Dermis lymphatic vessel endothelial cell (primary cell): Measurements from ENCODE around the gene ZNF580. TPM values are rescaled to one million over a fixed set of nuclear protein-coding genes. Genes with fewer than 3 reads are reported as not detected.

Experiments used
- total RNA-seq: library from RNA; depleted of rRNA; stranded (reverse); fragments of >200 nt; gene quantifications from 2 replicates; pipeline ENCODE4 v1.2.1, GENCODE V29; 2014

ZNF580 gene, protein sequence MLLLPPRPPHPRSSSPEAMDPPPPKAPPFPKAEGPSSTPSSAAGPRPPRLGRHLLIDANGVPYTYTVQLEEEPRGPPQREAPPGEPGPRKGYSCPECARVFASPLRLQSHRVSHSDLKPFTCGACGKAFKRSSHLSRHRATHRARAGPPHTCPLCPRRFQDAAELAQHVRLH
- total RNA-seq, result 1.5 and 2.1 TPM in 2 replicates

DNA sequence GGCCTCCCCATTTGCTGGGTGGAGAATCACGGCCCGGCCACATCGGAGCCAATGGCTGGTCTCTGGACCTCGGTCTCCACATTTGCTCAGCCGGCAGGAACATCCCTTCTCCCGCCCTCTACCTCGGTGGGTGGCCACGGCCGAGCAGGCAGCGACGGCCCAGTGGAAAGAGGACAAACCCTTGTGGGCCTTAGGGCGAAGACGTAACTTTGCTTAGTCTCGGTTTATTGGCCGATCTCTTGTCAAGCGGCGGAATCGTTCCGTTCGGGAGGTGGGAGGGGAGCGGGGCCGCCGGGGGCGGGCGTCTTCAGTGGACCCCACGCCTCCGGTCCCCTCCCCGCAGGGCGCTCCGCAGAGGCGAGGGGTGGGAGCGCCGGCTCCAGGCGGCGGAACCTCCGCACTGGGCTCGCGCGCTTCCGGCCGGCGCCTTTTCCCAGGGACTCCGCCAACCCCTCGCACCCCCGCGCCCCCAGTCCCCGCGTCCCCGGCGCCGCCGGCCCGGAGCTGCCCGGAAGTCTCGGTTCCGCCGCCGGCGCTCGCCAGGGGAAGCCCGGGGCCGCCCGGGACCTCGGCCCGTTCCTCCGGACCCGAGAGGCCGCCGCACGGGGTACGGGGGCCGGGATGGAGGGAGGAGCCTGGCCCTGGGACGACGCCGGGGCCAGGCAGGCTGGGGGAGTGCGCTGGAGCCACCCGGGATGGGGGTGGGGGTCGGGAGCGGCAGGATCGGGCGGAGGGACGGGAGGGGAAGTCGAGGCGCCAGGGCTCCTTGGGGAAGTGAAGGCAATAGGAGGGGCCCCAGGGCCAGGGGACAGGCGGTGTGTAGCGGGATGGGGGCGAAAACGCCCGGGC, at the start of gene ZNF580:
Gene ZNF580 (plus strand): TSS at position 426 of the 849 bp plus-strand sequence. CDS start 1,507 bp downstream, outside the sequence.

DNA sequence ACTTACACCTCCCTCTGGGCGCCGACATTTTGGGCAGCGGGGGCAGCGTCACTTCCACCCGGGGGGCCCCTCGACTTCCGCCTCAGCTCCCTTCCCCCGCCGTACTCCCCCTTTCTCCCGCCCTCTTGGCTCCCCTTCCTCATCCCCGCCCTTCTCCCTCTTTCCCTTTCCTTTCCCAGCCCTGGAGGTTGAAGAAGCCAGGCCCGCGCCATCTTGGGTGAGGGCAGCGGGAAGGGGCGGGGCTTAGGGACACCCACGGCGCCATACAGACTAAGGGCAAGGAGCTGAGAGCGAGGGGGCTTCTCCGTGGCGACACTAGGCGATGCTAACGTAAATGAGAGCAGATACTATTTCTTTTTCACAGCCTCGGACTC, 41.3 kb upstream of the ZNF580 start, which contains the start of gene FIZ1:
Gene FIZ1 (minus strand): TSS at position 50 of the 374 bp plus-strand sequence. CDS start 1,652 bp downstream, outside the sequence.

DNA sequence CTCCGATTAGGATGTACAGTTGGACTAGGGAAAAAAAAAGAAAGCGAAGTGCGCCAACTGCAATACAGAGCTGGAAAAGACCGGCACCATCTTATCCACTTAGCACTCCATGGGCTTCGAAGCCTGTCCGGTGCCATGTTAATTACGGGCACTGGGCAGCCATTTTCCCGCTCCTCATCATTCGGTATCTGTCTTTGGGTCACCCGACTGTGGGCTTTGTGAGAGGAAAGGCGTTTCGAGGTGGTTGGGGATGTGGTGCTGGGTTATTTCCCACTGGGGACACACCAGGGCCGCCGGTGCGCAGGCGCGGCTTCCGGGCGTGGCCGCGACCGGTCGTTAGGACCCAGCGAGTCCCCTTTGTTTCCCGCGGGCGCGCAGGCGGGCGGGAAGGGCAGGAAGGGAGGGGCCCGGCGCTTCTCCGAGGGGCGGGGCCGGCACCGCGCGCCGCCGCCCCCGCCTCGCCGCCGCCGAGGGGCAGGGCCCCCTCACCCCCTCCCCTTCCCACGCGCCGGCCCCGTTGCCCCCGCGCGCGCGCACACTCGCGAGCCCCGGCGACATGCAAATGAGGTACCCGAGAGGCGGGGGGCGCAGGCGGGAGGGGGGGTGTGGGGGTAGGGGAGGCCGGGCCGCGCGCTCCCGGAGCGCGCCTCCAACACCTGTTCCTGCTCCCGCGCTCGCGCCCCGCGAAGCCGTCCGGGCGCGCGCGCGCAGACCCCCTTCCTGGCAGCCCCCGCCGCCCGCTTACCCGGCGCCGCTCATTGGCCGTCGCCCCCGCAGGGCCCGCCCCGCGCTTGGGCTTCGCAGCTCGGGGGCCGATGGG, 40.8 kb upstream of the ZNF580 start, which contains the start of gene ZNF524:
Gene ZNF524 (plus strand): TSS at position 447 of the 820 bp plus-strand sequence. CDS start 1,825 bp downstream, outside the sequence.

DNA sequence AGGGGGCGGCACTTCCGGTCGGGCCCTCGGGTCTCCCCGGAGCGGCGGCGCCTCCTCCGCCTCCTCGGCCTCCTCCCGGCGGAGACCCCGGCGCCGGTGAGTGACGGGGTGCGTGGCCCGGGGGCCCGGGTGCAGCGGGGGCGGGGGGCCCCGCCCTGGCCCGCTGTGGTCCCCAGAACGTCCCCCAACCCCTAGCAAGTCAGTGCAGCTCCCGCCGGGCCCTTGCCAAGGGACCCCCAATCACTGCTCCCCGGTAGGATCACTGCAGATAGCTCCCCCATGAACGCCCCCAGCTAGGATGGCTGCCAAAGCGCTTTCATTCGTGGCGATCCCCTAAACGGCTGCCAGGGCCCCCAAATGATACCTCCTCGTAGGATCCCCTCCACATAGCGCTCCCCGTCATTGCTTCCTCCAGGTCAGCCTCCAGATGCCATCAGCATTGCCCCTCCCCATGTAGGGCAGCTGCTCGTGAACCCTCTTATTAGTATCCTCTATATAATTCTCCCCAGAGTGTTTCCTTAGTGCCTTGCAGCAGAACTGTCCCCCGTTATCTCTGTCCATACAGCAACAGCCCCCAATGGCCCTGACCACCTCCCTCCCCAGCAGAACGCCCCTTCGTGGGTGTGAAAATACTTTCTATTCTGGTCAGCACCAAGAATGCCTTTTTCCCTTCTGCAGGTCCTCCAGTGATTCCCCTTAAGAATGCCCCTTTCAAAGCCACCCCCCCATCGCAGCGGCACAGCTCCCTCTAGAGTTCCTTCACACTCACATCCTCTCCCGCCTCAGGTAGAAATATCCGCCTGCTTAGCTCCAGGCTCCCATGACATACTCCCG, 34.9 kb upstream of the ZNF580 start, which contains the start of gene ZNF865:
Gene ZNF865 (plus strand): TSS at position 11 of the 834 bp plus-strand sequence. CDS start 7,972 bp downstream, outside the sequence.

DNA sequence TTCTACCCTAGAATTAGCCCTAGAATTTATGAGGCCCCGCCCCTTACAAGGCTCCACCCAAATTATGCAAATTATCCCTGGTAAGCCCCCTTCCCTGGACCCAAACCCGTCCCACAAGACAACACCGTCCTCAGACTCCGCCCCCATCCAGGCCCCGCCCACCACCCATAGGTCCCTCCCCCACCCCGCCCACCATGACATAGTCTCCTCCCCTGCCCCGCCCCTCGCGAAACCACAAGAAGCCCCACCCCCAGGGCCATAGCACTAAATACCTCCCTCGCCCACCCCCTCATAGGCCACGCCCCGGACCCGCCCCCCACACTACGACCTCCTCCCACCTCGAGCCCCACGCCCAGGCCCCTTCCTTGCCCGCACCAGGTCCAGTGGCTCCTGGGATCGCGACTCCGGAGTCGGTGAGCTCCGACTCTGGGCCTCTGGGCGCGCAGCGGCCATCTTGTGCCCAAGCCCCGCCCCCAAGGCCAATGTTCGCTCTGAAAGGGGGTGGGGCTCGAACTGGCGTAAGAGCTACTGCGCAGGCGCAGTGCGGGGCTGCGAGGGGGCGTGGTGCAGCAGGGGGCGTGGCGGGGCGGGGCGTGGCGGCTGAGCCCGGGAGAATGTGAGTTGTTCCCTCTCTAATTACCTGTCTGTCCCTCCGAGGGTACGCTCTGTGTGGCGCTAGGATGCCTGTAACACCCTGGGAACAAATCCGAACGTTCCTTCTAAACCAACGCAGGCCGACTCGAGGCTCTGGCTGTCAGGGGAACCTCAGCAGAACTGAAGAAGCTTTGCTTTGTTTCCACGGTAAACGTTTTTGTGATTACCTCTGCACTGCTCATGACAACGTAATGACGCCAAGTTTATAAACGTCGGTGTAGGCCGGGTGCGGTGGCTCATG, 16.4 kb upstream of the ZNF580 start, which contains the start of gene ZNF784:
Gene ZNF784 (minus strand): TSS at position 458 of the 895 bp plus-strand sequence. CDS start 5 bp downstream, at position 453.

DNA sequence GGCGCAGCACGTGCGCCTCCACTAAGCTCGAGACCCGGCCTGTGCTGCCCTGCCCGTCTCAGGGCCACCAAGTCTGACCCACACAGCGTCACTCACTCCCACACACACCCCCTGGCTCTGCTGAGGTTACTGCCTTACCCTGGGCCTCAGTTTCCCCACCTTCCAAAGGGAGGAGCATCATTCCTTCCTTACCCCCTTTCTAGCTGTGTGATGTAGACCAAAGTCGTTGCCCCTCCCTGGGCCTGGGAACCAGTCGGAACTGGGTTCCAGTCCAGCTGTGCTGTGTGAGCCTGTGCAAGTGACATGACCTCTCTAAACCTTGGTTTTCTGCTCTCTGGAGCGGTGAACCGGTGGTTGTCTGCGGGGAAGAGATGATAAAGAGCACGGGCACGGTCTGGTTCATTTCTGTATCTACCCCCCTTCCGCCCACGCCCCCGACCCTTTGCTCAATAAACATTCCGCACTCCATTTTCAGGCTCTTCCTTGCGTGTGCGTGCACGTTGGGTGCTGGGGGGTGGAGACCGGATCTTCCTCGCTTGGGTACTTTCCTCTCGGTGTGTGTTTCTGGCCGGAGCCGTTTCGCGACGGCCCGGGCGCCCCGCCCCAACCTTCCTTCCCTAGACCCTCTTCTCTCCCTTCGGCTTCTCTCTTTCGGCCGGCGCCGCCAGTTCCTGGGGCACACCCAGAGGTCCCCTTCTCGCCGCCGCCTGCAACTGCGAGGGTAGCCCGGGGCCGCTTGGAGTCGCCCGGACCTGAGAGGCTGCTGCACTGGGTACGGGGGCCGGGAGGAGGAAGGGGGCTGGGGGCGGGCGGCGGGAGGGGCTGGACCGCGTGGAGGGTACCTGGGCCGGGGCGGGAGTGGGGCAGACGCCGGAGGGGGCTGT, 2.4 kb downstream of the ZNF580 start, which contains the start of gene ZNF581:
Gene ZNF581 (plus strand): TSS at position 647 of the 884 bp plus-strand sequence. CDS start 923 bp downstream, outside the sequence.

DNA sequence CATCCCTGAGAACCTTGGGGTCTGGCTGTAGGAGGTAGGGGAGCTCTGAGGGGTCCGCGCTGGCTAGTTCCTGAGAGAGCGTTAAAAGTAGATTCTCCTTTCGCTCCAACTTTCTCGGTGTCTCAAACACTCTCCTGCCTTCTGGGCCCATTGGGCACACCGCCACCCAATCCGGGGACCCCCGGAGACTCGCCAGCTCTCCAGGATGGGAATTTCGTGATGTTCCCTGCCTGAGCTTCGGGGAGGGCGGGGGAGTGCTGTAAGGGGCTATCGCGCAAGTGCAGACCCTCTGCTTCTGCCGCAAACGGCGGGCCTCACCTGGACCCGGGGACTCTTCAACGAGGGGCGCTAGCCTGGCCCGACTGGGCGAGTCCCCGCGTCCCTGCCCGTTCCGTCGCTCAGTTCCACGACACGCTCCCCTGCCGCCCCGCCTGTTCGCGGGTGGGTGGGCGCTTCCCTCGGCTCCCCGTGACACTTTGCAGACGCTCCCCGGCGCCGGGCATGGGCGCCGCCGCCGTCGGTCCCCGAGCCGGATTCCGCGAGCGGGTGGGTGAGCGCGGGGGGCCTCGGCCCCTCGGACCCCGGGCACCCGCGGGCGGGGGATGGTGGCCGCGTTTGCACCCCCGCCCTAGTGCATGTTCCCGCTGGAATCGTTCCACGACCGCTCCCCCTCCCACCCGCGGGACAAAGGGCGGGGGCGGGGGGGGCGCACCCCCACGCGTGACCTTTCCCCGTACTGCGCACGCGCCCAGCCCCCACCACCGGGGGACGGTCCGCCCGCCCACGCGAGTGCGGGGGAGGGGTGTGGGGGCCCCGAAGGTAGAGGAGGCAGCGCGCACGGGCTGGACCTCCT, 7.2 kb downstream of the ZNF580 start, which contains the start of gene CCDC106:
Gene CCDC106 (plus strand): TSS at position 481 of the 853 bp plus-strand sequence. CDS start 835 bp downstream, outside the sequence.

DNA sequence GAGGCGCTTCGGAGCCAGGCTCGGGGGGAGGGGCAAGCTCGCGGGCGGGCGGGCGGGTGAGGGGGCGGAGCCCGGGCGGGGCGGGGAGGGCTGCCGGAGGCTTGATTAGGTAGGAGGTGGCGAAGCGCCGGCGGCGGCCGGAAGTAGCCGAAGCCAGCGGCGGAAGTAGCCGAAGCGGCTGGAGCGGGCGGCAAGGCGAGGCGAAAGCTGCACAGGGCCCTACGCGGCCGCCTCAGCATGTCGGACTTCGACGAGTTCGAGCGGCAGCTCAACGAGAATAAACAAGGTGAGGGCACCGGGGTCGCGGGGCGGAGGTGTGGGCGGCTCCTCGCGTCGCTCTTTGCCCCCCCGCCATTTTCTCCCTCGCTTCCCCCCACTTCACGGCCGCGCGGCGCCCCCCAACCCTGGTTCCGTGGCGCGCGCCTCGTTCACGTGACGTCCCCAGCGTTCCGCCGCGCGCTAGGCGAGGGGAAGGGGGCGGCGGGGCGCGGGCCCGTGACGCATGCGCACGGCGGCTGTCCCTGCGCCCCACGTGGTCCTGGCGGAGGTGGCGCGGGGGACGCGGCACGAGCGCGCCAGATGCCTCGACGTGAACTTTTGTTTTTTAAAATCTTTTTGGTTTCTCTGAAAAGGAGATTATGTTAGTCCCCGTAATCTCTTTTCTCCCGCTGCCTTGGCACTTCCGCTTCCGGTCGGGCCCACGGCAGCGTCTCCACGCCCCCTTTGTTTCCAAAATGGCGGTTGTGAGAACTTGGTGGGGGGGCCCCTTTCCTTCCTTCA, 14.3 kb downstream of the ZNF580 start, which contains the start of gene U2AF2:
Gene U2AF2 (plus strand): TSS at position 168 of the 780 bp plus-strand sequence. CDS start 70 bp downstream, at position 238.

DNA sequence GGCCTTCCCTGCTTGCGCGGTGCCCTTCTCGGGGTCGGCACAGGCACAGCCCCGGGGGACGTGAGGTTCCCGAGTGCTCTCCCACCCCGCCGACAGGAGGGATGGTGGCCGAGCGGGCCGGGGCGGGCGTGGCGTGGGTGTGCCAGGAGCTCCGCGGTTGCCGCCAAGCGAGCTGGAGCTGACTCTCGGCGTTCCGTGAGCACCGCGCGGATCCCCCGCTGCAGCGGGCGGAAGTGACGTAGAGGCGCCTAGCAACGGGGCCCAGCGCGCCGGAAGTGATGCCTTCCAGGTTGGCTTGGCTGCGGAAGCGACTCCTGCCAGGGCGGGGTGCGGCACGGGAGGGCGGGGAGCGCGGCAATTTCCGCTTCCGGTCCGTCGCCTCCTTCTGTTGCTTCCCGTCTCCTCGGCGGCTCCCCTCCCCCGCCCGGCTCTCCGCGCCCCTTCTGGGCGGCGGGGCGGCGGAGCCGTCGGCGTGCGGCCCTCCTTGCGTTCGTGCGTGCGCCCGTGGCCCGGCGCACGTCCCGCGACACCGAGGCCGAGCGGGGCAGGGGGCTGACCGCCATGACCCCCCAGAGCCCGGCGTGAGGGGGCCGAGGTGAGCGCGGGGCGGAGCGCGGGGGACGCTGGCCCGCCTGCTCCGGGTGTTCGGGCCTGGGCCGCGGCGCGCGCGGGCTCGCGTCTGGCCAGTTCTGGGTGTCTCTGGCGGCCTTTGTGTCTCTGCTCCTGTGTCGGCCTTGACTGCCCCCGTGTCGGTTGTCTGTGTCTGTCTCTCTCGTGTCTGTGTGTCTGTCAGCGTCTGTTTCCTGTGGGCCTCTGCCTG, 34.2 kb downstream of the ZNF580 start, which contains the start of gene EPN1:
Gene EPN1 (plus strand): TSS at position 386 of the 820 bp plus-strand sequence. CDS start 3,402 bp downstream, outside the sequence.

Other genes starting within 250 kb of the ZNF580 start
- 23.0 and 32.1 TPM in 2 replicates for gene UBE2S, start 233.2 kb upstream of the ZNF580 start, total RNA-seq
- gene SHISA7, start 197.7 kb upstream of the ZNF580 start, total RNA-seq, result not detected in 2 replicates
- gene ISOC2, start 179.4 kb upstream of the ZNF580 start, total RNA-seq, result 55.3 and 66.8 TPM in 2 replicates
- not detected in 2 replicates for gene C19orf85, start 176.3 kb upstream of the ZNF580 start, total RNA-seq
- 0.43 and 0.76 TPM in 2 replicates for gene ZNF628, start 164.4 kb upstream of the ZNF580 start, total RNA-seq
- gene NAT14, start 155.8 kb upstream of the ZNF580 start, total RNA-seq, result 7.9 and 8.8 TPM in 2 replicates
- under 0.01 TPM in 2 replicates for gene SSC5D, start 152.6 kb upstream of the ZNF580 start, total RNA-seq
- gene SBK2, start 103.9 kb upstream of the ZNF580 start, total RNA-seq, result not detected in 2 replicates
- gene SBK3, start 95.5 kb upstream of the ZNF580 start, total RNA-seq, result 0.22 and 0.26 TPM in 2 replicates
- 1.8 and 2.4 TPM in 2 replicates for gene ZNF579, start 60.2 kb upstream of the ZNF580 start, total RNA-seq
- 2.2 and 2.7 TPM in 2 replicates for gene FIZ1, start 41.5 kb upstream of the ZNF580 start, total RNA-seq
- gene ZNF524, start 40.7 kb upstream of the ZNF580 start, total RNA-seq, result 7.9 and 11.4 TPM in 2 replicates
- gene ZNF865, start 35.4 kb upstream of the ZNF580 start, total RNA-seq, result 0.54 and 0.60 TPM in 2 replicates
- gene ZNF784, start 16.4 kb upstream of the ZNF580 start, total RNA-seq, result 4.4 and 4.5 TPM in 2 replicates
- 21.8 and 23.7 TPM in 2 replicates for gene ZNF581, start 2.6 kb downstream of the ZNF580 start, total RNA-seq
- 5.5 and 7.9 TPM in 2 replicates for gene CCDC106, start 7.2 kb downstream of the ZNF580 start, total RNA-seq
- 60.8 and 71.1 TPM in 2 replicates for gene U2AF2, start 14.0 kb downstream of the ZNF580 start, total RNA-seq
- gene EPN1, start 34.2 kb downstream of the ZNF580 start, total RNA-seq, result 36.2 and 57.0 TPM in 2 replicates
- not detected in 2 replicates for gene NLRP9, start 97.4 kb downstream of the ZNF580 start, total RNA-seq
- 0.87 TPM in 1 of 2 replicates, not detected in the other for gene RFPL4A, start 118.1 kb downstream of the ZNF580 start, total RNA-seq
- gene RFPL4AL1, start 128.1 kb downstream of the ZNF580 start, total RNA-seq, result not detected in 2 replicates
- gene NLRP11, start 191.0 kb downstream of the ZNF580 start, total RNA-seq, result under 0.01 and 0.11 TPM in 2 replicates
- gene NLRP4, start 195.5 kb downstream of the ZNF580 start, total RNA-seq, result not detected in 2 replicates